GM20431 (cell line): ENCODE results near the gene G6PC1.

Source experiments
- in situ Hi-C: fragments of 300-500 bp; cut with MseI, MboI; formaldehyde crosslinking; loops from one replicate; pipeline ENCODE4 v1.15.0; 2020; ENCODE audit warnings: low sequenced_read_pairs; ENCODE audit not compliant: unreplicated experiment

The G6PC1 gene

GRCh38 chr17:42928714-42929496 is 28.3 kb downstream of the G6PC1 start:
- in situ Hi-C loops: no loop called here

- in situ Hi-C loops: no loop called here
Observed at GRCh38 chr17:42929497-42929844, 28.9 kb downstream of the G6PC1 start.

- in situ Hi-C loops: no loop called here
Observed at GRCh38 chr17:42937712-42938596, 37.4 kb downstream of the G6PC1 start.

GRCh38 chr17:42944211-42944610 is 43.6 kb downstream of the G6PC1 start:
- in situ Hi-C loops: no loop called here

GRCh38 chr17:42946812-42947211 is 46.2 kb downstream of the G6PC1 start:
- in situ Hi-C loops: no loop called here

GRCh38 chr17:42950044-42950783 is 49.6 kb downstream of the G6PC1 start:
- in situ Hi-C loops: no loop called here
